Glomerular visceral epithelial cell (primary cell): ENCODE measurements around the gene DGKZ.
"Not testable (repeated sequence)": the region's sequence is repeated elsewhere in the genome, so short reads cannot be mapped to it uniquely, and the experiment has no call there.

Experiments
- DNase-seq: peaks from one replicate; pipeline ENCODE4 v3.0.0-alpha.2; 2016; ENCODE audit errors: extremely low spot score

DGKZ gene

DNA sequence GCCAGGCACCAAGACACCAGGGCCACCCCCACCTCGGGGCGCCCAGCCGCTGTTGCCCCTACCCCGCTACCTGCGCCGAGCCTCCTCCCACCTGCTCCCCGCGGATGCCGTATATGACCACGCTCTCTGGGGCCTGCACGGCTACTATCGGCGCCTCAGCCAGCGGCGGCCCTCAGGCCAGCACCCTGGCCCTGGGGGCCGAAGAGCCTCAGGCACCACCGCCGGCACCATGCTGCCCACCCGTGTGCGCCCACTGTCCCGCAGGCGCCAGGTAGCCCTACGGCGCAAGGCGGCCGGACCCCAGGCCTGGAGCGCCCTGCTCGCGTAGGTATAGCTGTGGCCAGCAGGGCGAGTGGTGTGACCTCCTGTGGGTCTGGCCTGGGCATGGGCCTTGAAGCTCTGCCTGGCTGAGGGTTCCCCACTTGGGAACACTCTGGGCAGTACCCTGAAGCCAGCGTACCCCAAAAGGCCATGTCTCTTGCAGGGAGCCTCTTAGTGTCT lies 19.4 kb downstream of the DGKZ start:
- DNase-seq, result no peak

DNA sequence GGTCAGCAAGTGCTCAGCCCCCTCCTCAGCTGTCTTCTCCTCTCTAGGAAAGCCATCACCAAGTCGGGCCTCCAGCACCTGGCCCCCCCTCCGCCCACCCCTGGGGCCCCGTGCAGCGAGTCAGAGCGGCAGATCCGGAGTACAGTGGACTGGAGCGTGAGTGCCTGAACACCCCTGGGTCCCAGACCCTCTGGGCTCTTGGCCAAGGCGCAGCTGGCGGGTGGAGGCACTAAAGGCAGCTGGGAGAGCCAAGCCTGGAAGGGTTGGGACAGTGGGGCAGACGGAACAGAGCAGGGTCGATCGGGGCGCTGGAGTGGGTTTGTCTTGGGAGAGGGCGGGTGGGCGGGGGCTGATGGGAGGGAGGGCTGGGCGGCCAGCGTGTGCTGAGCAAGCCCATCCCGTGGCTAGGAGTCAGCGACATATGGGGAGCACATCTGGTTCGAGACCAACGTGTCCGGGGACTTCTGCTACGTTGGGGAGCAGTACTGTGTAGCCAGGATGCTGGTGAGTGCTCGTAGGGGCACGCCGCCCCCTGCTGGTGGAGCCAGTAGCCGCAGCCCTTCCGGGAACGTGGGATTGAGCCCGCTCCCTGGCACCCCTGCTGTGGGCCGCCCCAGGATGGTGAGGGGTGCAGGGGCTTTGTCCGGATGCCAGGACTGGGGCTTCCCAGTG lies 20.1 kb downstream of the DGKZ start:
- DNase-seq, result no peak

DNA sequence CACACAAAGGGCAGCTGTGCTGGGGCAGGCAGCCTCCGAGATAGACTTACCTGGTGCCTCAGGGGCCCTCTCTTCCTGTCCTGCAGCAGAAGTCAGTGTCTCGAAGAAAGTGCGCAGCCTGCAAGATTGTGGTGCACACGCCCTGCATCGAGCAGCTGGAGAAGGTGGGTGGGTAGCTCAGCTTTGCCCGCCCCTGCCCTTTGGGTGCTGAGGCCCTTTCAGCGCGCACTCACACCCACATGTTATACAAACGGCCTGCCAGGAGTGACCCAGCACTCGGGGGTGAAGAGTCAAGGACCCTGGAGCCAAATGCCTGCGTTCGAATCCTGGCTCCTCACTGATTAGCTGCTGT lies 20.6 kb downstream of the DGKZ start:
- DNase-seq, result no peak

DNA sequence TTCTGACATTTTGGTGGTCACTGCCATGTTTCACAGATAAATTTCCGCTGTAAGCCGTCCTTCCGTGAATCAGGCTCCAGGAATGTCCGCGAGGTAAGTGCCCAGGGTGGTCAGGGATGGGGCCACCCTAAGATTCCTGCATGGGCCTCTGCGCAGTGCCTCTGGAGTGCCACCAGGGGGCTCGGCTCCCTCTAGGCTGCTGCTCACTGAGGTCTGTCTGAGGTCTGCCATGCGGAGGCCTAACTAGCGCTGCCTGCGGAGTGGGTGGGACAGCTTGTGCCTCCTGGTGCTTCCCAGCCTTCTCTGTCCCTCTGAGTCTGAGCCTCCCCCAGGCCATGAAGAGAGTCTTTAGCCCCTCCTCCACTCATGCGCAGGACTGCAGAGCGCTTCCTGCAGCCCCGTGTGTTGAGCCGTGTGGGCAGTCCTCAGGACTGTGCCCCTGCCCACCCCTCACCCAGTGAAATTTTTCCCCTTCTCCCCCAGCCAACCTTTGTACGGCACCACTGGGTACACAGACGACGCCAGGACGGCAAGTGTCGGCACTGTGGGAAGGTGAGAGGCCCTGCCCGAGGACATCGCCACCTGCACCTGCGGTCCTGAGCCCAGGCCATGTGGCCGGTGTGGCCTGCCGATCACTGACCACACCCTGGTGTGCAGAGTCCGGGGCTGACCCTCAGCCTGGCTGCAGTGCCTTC lies 22.3 kb downstream of the DGKZ start:
- peak; percentile 90 for DNase-seq

DNA sequence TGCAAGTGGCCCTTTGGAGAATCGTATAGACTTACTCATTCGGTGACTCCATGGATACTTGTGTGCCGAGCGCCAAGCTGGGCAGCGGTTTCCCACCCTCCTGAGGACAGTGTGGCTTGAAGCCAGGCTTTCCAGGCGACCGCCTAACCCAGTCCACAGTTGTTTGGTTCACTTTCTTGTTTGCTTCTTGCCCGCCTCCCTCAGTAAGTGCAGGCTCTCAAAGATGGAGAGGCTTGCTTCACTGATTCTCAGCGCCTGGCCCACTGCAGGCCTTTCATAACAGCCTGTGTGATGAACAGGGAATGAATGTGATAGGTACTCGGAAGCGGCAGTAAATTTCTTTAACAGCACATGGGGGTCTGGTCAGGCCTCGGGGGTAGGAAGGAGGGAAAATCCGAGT lies 23.0 kb downstream of the DGKZ start:
- no peak for DNase-seq

DNA sequence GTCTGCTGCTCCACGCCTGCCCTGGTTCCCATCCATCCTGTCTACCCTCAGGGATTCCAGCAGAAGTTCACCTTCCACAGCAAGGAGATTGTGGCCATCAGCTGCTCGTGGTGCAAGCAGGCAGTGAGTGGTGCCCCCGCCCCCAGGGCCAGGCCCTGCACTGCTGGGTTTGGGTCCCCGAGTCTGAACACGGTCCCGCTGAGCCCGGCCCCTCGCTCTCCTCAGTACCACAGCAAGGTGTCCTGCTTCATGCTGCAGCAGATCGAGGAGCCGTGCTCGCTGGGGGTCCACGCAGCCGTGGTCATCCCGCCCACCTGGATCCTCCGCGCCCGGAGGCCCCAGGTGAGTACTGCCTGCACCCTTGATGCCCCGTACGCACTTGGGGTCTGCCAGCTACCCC lies 24.0 kb downstream of the DGKZ start:
- DNase-seq, result not testable (repeated sequence)

DNA sequence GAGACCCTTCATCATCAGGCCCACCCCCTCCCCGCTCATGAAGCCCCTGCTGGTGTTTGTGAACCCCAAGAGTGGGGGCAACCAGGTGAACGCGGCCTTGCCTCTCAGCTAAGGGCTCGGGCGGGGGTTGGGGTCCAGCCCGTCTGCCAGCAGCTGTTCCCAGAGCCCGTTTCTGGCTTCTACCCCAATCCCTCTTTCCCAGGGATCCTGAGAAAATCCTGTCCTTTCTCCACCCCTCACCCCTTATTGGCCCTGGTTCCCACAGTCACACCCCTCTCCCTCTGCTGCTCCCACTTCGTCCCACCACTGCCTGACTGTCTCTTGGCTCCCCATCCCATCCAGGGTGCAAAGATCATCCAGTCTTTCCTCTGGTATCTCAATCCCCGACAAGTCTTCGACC lies 24.8 kb downstream of the DGKZ start:
- no peak for DNase-seq

DNA sequence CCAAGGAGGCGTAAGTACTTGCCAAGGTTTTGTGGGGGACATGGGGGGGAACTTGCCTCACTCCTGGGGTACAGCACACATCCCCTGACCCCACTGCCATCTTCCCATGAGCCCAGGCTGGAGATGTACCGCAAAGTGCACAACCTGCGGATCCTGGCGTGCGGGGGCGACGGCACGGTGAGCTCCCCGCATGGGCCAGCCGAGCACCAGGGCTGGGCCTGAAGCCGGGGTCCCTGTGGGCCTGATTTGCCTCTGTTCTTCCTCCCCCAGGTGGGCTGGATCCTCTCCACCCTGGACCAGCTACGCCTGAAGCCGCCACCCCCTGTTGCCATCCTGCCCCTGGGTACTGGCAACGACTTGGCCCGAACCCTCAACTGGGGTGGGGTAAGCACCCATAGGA lies 25.2 kb downstream of the DGKZ start:
- not testable (repeated sequence) for DNase-seq

DNA sequence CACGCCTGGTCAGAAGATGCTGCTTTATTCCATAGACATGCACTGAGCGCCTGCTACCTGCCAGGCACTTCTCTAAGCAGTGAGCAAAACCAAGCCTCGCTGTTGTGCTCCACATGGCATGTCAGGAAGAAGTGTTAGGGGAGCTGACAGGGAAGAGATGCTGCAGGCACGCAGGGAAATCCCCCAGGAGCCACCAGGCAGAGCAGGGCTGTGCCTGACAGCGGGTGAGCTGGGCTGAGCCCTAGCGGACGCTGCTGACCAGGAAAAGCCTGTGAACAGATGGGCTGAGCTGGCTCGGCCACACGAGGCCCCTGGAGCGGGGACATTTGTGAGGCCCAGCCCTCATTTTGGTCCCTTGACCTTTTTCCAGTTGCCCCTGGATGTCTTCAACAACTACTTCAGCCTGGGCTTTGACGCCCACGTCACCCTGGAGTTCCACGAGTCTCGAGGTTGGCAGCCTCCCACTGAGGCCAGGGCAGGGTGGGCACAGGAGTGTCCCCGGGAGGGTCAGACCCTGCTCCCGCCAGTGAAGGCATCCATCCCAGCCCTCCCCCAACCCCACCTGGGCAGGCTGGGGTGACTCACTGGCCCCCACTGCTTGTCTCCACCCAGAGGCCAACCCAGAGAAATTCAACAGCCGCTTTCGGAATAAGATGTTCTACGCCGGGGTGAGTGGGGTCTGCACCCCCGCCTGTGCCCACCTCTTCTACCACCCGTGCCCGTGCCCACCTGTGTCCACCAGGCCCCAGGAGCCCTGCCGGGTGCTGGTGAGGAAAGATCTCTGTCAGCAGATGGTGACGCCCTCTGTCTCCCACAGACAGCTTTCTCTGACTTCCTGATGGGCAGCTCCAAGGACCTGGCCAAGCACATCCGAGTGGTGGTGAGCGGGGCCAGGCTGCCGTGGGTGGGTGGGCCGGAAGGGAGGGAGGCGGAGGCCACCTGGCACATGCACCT lies 26.8 kb downstream of the DGKZ start:
- DNase-seq, result no peak

DNA sequence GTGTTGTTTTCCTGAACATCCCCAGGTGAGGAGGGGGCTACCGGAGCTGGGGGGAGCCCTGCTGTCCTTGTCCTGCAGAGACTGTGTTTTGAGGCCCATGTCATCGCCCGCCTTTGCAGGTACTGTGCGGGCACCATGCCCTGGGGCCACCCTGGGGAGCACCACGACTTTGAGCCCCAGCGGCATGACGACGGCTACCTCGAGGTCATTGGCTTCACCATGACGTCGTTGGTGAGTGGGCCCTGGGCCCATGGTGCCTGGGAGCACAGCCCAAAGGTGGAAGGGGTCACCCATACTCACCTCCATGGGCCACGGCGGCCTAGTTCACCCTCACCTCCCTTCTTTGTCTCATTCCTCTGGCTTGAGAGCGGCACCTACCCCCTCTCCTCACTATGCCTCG lies 27.6 kb downstream of the DGKZ start:
- no peak for DNase-seq

DNA sequence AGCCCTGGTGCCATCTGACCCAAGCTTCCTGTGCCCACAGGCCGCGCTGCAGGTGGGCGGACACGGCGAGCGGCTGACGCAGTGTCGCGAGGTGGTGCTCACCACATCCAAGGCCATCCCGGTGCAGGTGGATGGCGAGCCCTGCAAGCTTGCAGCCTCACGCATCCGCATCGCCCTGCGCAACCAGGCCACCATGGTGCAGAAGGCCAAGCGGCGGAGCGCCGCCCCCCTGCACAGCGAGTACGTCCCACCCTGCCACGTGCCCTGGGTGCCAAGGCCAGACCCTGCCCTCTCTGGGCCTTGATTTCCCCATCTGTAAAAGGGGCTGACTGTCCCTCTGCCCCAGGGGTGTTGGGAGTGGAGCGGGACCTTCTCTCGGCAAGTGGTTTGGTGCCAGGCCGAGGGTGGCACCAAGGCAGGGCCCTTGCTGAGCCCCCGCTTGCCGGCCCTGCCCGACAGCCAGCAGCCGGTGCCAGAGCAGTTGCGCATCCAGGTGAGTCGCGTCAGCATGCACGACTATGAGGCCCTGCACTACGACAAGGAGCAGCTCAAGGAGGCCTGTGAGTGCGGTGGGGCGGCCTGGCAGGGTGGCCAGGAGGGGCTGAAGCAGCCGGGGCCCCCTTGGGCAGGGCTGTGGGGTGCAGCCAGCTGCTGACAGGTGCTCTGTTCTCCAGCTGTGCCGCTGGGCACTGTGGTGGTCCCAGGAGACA lies 28.3 kb downstream of the DGKZ start:
- no peak for DNase-seq

DNA sequence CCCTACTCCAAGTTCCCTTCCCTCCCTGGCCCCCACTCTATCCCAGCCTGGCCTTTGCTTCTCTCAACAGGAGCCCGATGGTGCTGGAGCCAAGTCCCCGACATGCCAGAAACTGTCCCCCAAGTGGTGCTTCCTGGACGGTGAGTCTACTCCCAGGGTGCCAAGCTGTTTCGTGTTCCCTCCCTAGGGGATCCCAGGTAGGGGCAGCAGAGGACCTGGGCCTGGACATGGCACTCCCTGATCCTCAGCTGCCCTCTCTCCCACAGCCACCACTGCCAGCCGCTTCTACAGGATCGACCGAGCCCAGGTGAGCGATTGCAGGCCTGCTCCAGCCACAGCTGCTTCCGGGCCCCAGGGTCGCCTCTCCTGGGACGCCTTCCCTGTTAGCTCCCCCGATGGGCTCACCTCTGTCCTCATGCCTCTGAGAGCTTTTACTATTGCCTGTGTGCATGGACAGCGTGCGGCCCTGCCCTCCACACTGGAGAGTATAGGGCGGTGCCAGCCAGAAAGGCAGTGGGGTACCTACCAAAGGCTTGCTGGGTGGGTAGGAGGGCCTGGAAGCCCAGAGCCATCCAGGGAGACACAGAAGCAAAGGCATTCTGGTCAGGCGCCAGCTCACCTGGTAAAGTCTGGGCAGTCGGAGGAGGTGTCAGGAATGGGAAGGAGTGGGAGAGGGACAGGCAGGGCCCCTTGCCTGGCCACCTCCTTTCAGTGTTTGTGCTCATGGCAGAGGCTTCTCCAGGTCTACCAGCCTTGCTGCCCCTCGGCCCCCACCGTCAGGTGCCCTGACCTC lies 29.2 kb downstream of the DGKZ start:
- no peak for DNase-seq

DNA sequence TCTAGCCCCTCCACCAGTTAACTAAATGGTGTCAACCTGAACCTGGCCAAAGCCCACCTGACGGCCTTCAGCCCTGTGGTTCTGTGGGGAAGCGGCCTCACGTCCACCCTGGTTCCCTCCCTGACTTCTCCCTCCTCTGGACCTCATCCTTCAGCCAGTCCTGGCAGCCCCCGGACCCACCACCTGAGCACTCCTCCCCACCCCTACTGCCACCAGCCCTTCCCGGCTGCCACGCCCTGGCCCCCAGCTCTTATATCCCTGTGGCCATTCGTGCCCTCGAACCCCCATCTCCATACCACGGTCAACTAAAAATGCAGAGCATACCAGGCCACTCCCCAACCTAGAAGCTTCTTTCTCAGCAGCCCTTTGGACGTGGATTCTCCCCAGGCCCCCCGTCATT lies 30.0 kb downstream of the DGKZ start:
- no peak for DNase-seq

DNA sequence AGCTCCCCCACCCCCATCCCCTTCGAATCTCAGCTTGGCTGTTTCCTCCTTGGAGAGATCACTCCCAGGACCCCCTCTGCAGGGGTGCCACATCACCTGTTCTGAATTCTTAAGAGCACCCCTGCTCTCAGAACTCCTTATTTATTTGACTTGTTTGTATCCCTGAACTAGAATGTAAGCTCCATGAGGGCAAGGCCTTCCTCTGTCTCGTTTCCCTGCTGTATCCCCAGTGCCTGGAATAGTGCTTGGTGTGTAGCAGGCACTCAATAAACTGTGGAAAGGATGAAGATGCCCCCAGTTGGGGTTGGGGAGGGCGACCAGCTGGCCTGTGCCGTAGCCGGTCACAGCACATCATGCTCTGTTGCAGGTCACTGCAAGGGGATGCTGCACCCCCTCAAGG lies 30.6 kb downstream of the DGKZ start:
- no peak for DNase-seq

DNA sequence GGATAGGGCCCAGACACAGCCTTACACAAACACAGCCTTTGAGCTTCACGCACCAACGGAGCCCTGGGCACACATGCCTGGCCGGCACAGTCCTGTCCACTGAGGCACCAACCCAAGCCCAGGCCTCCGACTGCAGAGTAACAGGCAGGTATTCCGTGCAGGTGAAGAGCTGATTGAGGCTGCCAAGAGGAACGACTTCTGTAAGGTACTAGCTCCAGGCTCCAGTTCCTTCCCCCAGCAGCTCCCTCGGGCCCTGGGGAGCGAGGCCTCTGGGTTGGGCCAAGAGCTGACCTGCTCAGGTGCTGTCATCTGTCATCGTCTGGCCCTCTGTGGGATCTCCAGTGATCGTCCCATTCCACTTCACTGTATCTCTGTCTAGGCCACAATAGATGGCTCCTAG lies 31.0 kb downstream of the DGKZ start:
- DNase-seq, result no peak

DNA sequence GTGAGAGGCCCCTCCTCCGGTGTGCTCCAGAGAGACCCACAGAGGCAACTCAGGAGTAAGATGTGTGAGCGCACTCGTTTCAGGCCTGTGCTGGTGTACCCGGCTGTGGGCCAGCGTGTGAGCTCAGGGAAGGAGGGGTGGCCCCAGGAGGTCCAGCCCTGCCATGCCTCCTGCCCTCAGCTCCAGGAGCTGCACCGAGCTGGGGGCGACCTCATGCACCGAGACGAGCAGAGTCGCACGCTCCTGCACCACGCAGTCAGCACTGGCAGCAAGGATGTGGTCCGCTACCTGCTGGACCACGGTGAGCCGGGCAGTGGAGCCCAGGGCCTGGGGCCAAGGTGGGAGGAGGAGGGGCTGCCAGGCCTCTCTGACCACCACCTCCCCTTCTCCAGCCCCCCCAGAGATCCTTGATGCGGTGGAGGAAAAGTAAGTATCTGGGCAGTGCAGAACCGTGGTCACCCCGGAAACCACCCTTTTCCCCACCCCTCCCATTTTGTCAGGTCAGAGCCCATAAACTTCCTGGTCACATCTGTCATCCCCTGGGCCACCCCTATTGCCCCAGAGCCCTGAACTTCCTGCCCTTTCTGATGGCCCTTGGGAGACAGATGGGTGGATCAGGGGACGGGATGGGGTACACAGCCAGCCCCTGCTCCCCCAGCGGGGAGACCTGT lies 31.7 kb downstream of the DGKZ start:
- peak; percentile 22 for DNase-seq

DNA sequence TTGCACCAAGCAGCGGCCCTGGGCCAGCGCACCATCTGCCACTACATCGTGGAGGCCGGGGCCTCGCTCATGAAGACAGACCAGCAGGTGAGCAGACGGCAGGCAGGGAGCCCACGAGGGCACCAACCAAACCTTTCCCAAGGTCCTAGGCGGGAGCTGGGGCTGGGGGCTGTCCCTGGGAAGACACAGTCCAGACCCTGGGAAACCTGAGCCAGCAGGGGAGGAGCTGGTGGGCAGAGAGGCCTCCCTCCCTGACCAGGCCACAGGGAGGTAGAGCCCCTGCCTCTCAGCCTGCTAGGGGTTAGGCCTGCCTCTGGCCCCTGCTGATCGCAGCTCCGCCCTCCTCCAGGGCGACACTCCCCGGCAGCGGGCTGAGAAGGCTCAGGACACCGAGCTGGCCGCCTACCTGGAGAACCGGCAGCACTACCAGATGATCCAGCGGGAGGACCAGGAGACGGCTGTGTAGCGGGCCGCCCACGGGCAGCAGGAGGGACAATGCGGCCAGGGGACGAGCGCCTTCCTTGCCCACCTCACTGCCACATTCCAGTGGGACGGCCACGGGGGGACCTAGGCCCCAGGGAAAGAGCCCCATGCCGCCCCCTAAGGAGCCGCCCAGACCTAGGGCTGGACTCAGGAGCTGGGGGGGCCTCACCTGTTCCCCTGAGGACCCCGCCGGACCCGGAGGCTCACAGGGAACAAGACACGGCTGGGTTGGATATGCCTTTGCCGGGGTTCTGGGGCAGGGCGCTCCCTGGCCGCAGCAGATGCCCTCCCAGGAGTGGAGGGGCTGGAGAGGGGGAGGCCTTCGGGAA lies 32.4 kb downstream of the DGKZ start:
- DNase-seq, result not testable (repeated sequence)

DNA sequence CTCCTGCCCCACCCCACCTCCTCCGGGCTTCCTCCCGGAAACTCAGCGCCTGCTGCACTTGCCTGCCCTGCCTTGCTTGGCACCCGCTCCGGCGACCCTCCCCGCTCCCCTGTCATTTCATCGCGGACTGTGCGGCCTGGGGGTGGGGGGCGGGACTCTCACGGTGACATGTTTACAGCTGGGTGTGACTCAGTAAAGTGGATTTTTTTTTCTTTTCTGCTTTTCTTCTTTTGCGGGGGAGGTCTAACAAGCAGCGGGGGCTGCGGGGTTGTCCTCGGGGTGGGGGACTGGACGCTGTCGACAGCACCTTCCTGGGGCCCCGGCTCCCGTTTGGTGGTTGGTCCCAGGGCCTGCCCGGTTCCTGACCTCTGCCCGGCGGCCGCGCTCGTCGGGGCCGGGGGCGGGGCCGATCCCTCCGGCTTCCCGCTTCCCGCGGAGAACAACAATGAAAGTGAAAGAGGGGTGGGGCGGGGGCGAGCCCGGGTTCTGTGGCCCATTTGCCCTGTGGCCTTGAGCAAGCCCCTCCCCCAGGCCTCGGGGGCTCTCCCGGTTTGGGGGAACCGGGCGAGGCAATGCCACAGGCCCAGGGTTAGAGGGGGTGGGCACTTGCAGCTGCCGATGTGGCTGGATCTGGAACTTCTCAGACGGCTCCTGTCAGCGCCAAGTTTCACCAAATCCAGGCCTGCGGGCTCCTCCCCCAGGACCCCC lies 33.2 kb downstream of the DGKZ start:
- DNase-seq, result no peak
